DMS114 treated with DMSO at 0.1 percent for 48 hours (cell line): ENCODE results near the gene AMT.

ENCODE experiments used
- DNase-seq: peaks from one replicate; lab custom pipeline; 2025; ENCODE audit not compliant: unreplicated experiment; lab: John Stamatoyannopoulos, UW

AMT gene, protein sequence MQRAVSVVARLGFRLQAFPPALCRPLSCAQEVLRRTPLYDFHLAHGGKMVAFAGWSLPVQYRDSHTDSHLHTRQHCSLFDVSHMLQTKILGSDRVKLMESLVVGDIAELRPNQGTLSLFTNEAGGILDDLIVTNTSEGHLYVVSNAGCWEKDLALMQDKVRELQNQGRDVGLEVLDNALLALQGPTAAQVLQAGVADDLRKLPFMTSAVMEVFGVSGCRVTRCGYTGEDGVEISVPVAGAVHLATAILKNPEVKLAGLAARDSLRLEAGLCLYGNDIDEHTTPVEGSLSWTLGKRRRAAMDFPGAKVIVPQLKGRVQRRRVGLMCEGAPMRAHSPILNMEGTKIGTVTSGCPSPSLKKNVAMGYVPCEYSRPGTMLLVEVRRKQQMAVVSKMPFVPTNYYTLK

DNA sequence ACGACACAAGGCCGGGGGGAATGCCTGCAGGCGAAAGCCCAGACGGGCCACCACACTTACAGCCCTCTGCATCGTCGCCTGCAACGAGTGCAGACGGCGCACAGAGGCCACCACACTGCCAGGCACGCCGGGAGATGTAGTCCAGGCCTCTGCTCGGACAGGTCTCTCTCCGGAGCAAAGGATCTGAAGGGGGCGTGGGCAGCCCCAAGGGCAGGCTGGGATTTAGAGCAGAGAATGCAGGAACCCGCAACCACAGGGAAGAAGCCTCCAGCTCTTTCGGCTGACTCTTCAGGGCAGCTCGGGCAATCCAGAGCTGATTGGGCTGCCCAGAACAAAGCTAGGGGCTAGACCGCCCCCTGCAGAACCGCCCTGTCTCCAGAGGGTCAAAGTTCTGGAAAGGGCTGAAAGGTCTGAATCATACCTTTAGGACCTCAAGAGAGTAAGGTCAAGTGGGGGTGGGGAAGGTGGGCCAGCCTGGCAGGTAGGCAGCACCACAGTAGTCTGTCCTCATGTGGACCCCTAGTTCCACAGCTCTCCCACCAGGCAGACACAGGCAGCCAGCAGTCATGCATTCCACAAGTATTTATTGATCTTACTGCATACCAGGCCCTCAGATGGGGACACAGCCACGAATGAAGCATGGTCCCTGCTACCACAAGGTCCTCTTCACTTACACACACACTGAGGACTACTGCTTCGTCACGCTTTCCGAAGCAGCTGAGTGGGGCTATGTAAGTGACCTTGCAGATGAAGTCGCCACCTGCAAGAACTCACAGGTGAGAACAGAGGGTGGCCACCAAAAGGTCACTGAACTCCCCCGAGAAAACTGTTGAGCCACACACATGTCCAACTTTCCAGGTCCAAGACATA is at the start of gene AMT:
TSS of gene AMT (minus strand) at position 95 of the 870 bp plus-strand sequence. CDS start at position 72, 23 bp downstream.
- no peak for DNase-seq

DNA sequence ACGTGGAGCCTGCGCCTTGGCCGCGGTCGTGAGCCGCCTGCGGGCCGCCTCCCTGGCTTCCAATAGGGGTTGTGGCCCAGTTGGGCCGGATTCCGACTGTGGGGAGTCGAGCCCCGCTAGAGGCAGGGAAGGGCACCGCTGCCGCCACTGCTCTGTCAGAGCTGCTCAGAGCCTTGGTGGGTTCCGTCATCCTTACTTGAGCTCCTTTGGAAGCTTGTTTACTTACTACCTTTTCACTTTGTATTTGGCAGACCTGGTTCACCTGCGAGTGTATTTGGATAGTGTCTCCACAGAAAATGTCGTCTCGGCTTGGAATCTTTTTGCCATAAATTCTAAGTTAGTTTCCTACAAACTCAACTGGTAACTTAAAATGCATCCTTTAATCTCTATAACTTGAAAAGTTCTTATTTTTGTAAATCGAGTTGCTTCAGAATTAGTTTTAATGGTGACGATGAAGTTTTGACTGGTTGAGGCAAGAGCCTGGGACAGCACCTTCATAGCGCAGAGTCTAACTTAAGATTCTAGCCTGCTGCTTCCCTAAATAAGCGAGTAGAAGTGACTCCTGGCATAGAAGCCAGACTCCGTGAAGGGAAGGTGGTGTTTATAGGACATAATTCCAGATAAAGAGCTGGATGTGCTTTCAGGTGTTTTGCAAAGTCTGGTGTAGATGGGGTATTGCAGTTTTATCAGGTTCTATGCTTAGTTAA is 48.6 kb upstream of the AMT start:
- DNase-seq, result no peak

DNA sequence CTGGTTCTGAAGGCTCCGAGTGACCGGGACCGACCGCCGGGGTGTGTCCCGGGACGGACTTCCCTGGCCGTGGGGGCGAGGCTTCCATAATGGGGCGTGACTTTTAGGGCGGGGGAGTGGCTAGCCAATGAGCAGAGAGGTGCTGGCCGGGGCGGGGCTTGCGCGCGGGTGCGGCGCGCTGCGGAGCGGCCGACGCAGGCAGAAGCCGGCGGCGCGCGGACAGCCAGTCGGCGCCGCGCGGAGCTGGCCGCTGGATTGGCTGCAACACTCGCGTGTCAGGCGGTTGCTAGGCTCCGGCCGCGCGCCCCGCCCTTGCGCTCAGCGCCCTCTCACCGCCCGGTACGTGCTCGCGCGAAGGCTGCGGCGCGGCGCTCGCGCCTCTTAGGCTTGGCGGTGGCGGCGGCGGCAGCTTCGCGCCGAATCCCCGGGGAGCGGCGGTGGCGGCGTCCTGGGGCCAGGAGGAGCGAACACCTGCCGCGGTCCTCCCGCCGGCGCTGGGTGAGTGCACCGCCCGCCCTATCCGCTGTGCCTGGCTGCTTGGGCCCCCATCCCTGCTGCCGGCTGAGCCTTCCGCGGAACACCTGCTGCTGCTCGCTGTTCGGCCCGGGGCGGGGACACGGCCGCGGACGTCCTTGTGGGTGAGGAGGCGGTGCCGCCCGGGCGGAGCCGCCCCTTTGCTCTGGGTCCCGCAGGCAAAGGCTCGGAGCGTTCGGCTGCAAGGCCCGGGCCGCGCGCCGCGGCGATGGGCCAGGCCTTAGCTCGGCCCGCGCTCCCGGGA is 47.9 kb upstream of the AMT start, which contains the start of gene DAG1:
TSS of gene DAG1 (plus strand) at position 332 of the 778 bp plus-strand sequence. CDS start 40,268 bp downstream, outside the sequence.
- DNase-seq, result peak; percentile 88

DNA sequence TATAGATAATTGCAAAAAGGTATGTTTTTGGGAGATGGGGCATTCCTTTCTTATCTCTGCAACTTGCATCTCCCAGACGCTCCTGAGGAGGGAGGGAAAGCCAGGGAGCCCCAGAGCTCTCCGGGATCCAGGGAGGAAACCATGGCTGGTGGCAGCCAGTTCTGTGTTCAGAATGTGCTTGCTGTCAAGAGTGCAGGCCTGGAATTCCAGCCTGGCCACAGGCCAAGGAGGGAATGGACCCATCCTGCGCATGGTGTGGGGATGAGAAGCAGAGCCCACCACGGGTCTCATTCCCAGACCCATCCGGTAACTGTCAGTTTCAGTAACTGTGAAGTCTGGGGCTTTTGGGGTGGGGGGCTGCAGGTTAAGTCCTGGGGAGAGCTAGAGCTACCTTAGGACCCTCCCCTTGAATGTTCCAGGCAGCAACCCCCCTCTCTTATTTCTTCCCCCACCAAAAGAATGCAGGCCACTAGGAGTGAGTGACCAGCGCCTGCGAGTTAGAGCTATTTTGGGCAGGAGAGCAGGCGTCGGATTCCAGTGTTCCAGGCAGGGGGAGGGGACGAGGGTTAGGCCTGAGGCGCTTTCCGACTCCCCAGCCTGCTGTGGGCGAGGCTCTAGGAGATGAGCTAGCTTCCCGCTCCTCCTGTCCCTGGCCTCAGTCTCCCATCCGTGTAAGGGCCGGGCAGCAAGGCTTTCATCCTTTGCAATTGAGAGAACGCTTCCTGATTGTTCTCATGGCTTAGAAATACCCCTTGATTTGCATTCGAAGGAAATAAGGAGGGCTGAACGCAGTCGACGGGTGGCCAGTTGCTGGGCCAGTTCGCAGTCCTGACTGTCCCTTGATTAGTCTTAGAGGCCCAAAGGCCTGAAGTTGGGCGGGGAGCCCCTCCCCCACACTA is 47.0 kb upstream of the AMT start:
- DNase-seq, result peak; percentile 73

DNA sequence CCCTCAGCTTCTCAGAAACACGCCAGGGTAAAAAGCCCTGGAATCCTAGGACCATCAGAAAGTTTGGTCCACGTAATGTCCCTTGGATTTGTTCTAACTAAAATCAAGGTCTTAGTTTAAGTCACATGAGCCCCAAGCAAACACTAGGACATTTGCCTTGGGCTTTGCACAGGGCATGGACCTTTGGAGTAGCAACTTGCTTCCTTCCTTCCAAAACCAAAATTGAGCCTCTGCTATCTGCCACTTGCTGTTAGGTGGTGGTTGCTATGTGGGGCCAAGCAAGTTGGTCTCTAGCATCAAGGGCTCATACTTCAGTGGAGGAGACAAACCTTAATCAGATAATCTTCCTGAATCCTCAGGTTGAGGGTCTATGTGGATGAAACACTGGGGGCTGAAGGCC is 43.8 kb upstream of the AMT start:
- DNase-seq, result no peak

DNA sequence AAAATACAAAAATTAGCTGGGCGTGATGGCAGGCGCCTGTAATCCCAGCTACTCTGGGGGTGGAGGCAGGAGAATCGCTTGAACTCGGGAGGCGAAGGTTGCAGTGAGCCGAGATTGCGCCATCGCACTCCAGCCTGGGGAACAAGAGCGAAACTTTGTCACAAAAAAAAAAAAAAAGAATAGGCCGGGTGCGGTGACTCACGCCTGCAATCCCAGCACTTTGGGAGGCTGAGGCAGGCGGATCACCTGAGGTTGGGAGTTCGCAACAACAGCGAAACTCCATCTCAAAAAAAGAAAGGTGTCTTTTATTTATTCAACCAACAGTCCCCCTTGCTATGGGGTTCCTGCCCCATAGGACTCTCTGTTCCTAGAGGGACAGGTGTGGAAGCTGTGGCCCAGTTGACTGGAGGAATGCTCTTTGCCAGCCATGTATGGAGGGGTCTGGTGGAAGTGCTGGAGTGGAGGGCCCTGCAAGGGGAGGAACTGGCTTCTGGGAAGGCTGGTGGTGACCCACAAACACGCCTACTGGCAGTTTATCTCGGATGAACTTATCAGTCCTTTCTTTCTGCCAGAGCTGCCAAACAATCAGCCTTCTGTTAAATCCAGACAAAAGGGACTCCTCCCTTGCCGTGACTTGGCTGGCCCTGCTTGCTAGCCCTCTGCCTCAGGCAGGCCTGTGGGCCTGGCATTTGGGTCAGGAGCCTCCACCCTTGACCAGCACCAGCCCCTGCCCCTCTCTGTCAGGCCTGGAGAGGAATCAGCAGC is 43.2 kb upstream of the AMT start:
- DNase-seq, result no peak

DNA sequence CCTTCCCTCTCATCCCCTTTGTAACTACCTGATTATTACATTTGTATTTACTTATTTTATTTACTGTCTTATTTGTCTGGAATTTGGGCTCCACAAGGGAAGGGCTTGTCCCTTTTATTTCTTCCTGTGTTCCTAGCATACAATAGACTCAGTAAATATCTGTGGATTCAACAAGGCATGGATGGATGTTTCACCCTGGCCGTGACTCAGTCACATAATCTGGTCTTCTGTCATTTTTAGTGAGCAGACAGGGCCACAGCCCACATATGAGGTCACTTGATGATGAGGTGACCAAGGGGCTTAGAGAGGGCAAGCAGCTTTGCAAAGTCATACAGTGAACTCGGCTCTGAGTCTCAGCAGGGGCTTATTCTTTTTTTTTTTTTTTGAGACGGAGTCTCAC is 39.9 kb upstream of the AMT start:
- DNase-seq, result no peak

DNA sequence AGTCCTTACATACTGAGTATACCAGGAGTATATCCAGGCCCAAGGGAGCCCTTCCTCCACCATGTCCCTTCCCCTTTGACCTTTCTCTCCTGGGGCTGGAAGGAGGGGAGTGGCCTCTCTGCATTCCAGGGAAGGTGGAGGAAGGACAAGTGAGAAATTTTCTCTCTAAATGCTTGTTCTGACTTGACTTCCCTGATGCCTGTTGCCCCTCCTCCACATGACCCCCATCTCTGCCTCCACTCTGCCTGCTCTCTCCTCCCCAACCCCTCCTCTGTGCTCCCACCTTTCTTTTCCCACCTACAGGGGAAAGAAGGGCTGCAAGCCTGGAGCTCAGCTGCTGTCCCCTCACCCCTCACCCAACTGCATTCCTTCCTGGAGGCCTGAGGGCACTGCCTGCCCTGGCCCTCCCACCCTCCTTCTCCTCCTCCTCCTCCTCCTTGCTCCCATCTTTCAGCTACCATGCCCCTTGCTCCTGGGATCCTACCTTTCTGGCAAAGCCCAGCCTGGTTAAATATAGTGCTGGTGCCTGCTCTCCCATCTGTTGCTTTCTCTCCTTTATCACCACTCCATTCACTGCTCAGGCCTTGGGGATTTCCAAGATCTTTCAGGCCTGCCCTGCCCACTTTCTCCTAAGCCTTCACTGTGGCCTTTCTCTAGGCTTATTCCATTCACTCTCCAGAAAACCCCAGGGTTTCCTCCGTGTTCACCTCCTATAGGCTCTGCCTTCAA is 39.3 kb upstream of the AMT start:
- no peak for DNase-seq

DNA sequence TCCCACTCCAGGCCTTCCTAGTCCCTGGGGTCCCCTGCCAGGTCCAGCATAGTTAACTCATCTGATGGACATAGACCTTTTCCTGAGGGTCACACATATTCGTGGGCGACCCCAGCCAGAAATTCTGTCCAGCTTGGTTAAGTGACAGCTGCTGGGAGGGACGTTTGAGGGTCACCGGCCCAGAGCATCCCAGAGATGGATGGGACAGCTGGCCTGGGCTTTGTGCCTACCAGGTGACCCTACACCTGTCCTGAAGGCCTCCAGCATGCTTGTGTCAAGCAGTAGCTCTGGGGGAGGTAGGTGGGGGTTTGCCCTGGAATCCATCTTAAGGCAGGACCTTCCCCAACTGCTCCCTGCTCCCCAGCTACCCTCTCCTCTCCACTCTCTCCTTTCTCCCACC is 38.7 kb upstream of the AMT start:
- no peak for DNase-seq

DNA sequence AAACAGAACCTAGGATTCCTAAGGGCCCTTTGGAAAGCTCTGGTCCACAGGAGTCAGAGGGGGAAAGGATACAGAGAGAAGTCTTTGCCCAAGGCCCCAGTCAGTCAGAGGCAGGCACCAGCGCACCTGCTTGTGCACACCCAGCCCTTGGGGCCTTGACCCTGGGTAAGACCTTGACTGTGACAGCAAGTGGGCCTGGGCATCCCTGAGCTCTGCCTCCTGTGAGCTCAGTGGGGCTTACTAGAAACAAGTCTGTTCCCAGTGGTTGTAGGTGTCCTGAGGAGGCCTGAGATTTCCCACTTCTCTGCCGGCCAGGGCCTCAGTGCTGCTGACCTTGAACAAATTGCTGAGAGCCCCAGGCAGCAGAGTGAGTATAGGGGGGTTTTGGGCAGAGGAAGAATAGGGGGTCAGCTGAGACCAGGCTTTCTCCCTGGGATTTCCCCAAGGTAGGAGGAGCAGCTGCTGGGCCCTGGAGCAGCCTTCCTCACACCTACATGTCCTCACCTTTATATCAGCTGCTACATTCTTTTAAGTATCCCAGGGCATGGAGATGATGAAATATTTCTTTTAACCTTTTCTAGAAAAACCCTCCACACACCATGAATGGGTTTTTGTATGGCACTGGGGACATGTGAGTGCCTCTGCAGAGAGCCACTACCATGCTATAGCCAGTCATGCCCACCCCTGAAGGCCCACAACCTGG is 38.1 kb upstream of the AMT start:
- DNase-seq, result no peak

DNA sequence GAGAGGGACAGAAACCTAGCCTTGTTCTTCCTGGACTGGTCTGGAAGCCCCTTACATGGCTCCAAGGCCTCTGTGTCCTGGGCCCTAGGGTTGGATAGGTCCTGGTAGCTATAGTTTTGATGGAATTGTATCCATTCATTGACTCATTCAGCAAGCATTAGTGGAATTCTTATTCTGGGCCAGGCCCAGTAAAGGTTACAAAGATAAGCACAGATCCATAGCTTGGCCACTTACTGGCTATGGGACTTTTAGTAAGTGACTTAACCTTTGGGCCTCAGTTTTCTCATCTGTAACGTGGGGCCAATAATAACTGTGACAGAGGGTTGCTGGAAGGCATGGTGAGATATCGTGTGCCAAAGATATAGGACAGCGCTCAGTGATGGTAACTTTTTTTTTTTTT is 34.2 kb upstream of the AMT start:
- DNase-seq, result no peak

DNA sequence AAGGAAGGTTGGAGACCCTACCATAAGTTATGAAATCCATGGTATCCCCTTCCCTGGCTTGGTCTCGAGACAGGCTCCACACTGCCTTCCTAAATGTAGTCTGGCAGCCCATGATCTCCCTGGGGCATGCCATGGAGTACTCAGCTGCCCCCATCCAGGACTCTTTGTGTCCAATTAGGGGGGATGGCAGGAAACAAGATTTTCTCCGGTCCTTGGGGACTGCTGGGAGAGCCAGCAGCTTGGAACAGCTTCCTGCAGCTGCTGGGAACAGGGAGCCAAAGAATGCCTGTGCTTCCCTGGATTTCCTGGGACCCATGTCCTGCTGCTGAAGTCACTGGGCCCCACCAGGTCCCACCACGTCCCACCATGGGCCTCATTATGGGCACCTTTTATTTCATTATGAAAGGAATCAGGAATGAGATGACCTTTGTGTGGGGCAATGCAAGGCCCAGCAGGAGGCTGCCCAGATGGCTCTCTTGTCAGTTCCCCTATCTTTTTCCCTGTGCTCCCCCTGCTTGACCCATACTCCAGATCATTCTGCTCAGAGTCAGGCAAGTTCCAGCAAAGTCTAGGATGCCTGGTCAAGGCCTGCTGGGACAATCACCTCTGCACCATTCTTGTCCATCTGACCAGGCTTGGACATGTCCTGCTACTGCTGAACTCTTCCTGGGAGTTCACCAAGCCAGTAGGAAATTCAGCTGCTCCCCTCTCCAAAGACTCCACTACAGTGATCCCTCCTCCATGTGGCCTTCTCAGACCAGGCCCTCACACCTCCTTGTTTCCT is 32.8 kb upstream of the AMT start:
- no peak for DNase-seq

DNA sequence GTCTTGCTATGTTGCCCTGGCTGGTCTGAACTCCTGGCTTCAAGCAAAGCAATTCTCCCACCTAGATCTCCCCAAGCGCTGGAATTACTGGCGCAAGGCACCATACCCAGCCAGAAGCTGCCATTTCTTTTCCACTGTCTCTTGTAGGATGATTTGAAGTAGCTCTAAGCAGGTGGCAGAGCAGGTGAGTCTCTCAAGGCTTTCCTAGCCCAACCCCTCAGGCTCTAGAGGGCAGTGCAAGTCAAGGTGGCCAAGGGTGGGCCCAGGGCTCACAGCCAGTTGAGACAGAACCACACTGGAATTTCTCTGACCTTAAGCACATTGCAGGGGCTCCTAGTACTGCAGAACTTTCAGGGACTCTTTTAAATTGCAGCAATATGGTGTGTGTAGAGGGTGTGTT is 32.2 kb upstream of the AMT start:
- DNase-seq, result no peak

DNA sequence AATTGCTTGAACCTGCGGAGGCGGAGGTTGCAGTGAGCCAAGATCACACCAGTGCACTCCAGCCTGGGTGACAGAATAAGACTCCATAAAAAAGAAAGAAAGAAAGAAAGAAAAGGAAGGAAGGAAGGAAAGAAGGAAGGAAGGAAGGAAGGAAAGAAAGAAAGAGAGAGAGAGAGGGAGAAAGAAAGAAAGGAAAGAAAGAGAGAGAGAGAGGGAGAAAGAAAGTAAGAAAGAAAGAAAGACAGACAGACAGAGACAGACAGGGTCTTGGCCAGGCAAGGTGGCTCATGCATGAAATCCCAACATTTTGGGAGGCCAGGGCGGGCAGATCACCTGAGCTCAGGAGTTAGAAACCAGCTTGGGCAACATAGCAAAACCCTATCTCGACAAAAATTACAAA is 31.3 kb upstream of the AMT start:
- DNase-seq, result no peak

DNA sequence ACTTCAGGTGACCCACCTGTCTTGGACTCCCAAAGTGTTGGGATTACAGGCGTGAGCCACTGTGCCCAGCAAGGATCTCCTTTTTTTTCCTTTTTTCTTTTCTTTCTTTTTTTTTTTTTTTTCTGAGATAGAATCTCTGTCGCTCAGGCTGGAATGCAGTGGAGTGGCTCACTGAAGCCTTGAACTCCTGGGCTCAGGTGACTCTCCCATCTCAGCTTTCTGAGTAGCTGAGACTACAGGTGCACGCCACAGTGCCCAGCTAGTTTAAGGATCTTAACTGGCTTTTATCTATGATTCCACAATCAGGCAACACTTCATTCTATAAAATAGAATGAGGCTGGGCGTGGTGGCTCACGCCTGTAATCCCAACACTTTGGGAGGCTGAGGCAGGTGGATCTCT is 23.1 kb upstream of the AMT start:
- DNase-seq, result no peak

DNA sequence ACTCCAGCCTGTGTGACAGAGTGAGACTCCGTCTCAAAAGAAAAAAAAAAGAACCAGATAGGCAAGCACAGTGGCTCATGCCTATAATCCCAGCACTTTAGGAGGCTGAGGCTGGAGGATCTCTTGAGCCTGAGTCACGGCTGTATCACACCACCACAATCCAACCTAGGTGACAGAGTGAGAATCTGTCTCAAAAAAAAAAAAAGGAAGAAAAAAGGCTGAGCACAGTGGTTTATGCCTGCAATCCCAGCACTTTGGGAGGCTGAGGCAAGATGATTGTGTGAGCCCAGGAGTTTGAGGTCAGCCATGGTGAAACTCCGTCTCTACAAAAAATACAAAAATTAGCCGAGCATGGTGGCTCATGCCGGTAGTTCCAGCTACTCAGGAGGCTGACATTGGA is 12.5 kb upstream of the AMT start:
- DNase-seq, result no peak

DNA sequence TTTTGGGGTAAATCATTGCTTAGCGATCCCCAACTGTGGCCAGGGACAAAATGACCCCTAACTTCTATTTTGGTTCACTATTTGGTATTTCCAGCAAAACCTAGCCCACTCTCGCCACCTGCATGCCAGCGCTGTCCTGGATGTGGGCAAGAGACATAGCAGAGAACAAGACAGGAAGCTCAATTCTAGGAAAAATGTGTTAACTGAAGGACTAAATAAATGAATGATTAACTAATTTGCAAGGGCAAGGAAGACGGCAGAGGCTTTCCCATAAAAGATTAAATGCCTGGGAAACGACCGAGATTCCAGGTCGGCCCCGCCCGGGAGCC is 6.4 kb upstream of the AMT start:
- DNase-seq, result no peak
